Activated T-helper 1 cell treated with Interleukin-2 at 50 U/mL for 16 hours (primary cell): ENCODE measurements around the gene COG3.
"Not testable (repeated sequence)": the region's sequence is repeated elsewhere in the genome, so short reads cannot be mapped to it uniquely, and the experiment has no call there.

Experiments used
- DNase-seq: peaks from one replicate; pipeline ENCODE4 v3.0.0-alpha.2; 2020; ENCODE audit warnings: low read depth

The COG3 gene, protein sequence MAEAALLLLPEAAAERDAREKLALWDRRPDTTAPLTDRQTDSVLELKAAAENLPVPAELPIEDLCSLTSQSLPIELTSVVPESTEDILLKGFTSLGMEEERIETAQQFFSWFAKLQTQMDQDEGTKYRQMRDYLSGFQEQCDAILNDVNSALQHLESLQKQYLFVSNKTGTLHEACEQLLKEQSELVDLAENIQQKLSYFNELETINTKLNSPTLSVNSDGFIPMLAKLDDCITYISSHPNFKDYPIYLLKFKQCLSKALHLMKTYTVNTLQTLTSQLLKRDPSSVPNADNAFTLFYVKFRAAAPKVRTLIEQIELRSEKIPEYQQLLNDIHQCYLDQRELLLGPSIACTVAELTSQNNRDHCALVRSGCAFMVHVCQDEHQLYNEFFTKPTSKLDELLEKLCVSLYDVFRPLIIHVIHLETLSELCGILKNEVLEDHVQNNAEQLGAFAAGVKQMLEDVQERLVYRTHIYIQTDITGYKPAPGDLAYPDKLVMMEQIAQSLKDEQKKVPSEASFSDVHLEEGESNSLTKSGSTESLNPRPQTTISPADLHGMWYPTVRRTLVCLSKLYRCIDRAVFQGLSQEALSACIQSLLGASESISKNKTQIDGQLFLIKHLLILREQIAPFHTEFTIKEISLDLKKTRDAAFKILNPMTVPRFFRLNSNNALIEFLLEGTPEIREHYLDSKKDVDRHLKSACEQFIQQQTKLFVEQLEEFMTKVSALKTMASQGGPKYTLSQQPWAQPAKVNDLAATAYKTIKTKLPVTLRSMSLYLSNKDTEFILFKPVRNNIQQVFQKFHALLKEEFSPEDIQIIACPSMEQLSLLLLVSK

DNA sequence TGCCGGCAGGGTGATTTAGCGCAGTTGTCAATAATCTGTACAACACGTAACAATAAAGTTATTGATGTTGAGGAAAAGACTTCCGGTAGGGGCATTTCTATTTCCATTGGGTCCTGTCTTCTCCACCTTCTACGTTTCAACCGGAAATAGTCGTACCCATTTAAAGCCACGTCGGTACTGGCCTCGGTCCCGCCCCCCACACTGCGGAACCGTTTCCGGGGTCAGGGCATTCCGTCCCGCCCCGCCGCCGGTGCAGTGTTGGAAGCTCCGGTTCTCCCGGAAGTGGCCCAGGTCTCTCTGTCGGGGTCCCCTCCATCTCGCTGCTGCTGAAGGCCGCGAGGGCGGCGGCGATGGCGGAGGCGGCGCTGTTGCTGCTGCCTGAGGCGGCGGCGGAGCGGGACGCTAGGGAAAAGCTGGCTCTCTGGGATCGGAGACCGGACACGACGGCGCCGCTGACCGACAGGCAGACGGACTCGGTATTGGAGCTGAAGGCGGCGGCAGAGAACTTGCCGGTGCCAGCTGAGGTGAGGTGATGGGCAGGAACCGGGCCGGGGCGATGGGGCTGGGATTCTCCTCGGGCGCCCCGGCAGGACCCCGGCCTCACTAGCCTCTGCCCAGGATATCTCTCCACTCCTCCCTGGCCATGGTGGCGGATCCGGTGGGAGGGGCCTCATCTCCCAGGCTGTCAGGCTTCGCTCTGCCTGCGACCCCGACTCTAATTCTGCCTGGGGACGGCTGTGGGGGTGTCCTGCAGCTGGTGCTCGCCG lies at the start of gene COG3:
Gene COG3 (plus strand): TSS at position 253 of the 767 bp plus-strand sequence. CDS start 98 bp downstream, at position 351.
- peak; percentile 92 for DNase-seq

GRCh38 chr13:45415112-45415511 lies 49.6 kb upstream of the COG3 start:
- DNase-seq: no peak

DNA sequence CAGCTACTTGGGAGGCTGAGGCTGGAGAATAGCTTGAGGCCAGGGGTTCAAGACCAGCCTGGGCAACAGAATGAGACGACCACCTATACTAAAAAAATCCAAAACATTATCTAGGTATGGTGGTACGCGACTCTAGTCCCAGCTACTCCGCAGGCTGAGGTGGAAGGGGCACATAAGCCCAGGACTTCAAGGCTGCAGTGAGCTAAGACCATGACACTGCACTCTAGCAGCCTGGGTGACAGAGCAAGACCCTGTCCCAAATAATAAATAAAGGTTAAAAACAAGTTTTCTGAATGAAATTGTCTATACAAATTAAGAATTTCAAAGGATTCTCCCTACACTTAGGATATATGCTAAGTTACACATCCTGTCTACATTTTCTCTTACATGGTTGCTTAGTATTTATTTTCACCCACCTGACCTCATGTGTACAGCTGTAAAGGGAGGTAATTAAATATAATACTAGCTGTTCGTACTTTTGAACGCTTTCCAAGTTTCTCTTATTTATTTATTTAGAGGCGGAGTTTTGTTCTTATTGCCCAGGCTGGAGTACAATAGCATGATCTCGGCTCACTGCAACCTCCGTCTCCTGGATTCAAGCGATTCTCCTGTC lies 48.1 kb upstream of the COG3 start:
- DNase-seq: no peak

DNA sequence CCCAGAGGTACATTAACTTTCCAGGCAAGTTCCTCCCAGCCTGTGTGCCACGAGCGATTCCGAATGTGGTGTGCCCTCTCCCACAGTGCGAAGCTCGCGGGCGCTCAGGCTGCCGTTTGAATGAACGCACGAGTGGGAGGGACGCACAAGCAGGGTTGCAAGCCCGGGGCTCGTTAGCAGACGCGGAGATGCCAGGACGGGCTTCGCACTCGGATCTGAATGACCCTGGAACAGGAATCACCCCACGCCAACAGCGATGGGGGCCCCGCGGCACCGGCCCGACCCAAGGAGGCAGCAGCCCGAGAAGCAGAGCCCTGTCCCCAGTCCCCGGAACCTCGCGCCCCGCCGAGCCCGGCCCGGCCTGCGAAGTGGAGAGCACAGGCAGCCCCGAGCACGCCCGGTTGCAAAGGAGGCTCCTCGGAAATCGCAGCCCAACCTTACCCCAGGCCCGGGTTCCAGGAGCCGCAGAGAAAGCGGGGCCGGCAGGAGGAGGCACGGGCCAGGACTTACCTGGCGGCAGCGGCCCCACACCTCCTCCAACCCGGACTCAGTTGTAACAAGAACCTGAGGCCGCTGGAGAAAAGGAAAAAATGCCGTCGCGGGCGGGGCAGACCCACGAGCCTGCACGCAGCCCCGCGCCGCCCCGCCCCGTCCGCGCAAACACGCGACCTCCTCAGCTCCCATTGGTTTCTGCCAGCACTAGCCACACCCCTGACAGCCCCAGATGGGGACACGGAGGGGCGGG lies 46.8 kb upstream of the COG3 start, which contains the start of gene SLC25A30:
Gene SLC25A30 (minus strand): TSS at position 584 of the 745 bp plus-strand sequence. CDS start 6,948 bp downstream, outside the sequence.
- peak; percentile 88 for DNase-seq

GRCh38 chr13:45419389-45419788 lies 45.4 kb upstream of the COG3 start:
- DNase-seq: not testable (repeated sequence)

DNA sequence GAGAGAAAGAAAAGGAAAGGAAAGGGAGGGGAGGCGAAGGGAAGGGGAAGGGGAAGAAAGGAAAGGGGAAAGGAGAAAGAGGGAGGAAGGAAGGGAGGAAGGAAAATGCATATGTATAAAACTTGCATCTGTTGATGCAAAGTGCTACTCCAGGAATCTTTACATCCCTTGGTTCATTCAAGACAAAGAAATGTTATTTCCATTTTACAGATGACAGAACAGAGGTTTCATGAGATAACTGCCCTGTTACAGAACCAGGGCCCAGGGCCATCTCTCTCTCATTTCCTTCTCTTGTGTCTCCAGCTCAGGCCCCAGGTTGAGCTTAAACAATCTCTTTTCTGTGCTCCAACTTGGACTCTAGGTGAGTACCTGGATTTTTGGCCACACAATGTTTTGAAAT lies 44.8 kb upstream of the COG3 start:
- DNase-seq: no peak

DNA sequence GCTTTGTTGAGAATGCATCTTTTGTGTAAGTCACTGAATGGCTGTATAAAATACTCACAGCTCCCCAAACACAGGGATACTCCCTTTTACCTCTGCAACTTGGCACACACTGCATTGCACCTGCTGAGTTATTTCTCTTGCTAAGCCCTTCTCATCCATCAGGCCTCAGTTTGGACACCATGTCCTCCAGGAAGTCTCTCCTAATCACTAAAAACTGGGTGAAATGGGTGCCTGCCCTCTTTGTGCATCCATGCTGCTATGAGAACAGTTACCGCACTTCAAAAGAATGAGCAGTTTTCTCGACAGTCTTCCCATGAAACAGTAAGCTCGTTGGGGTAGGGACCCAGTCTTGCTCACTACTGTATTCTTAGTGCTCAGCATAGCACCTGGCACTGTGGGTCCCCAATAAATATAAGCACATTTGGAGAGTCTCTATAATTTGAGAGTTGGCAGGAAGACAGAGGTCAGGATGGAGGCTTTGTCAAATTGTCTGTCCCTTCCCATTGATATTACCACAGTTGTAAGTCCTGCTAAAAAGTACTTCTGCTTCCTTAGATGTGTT lies 41.9 kb upstream of the COG3 start:
- no peak for DNase-seq

- not testable (repeated sequence) for DNase-seq
Observed at GRCh38 chr13:45426056-45426841, 38.5 kb upstream of the COG3 start.

GRCh38 chr13:45432737-45433380 lies 31.9 kb upstream of the COG3 start:
- DNase-seq: no peak

GRCh38 chr13:45433381-45433790 lies 31.4 kb upstream of the COG3 start:
- no peak for DNase-seq

GRCh38 chr13:45434556-45435371 lies 30.0 kb upstream of the COG3 start:
- DNase-seq: no peak

- DNase-seq: no peak
Observed at GRCh38 chr13:45436332-45436731, 28.4 kb upstream of the COG3 start.

- no peak for DNase-seq
Observed at GRCh38 chr13:45436953-45437352, 27.8 kb upstream of the COG3 start.

DNA sequence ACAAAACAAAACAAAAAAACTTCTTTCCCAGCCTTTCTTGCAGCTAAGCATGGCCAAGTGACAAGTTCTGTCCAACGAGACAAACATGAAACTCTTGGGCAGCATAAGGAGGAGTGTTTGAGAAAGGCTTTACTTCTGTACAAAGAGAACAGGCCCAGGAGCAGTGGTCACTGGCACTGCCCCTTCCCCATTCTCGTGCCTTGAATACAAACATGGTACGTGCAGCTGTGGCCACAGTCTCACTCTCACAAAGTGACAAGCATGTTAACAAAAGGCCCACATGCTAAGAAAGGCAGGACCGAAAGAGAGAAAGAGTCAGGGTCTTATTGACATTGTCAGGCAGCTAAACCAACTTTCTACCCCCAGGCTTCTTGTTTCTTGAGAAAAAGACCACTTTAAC lies 26.8 kb upstream of the COG3 start:
- DNase-seq: no peak

GRCh38 chr13:45439008-45439407 lies 25.7 kb upstream of the COG3 start:
- no peak for DNase-seq

GRCh38 chr13:45439781-45440462 lies 24.8 kb upstream of the COG3 start:
- no peak for DNase-seq

- DNase-seq: no peak
Observed at GRCh38 chr13:45441633-45442032, 23.1 kb upstream of the COG3 start.

DNA sequence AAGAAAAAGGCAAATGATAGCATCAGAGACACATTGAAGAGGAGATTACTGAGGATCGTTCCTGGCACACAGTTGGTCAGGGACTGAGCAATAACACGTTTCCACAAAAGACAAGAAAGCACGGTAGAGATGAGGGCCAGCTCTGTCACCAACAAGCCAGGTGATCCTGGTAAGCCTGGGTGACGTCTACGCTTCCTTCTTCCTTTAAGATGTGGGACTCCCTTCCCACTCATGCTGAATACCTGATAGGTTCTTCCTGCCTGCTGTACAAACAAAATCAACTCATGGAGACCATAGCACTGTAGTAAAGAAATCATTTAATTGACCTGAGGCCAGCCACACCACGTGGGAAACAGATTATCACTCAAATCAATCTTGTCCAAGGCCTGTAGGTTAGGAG lies 19.7 kb upstream of the COG3 start:
- no peak for DNase-seq
